Thymus (tissue), 11 donors: ENCODE results near the gene CACNA1B. TPM values are rescaled to one million over a fixed set of nuclear protein-coding genes. Genes with fewer than 3 reads are reported as not detected.

Experiments used
- DNase-seq, 9 donors: peaks; one replicate each; pipeline ENCODE4 v3.0.0-alpha.2; 2013; ENCODE audit warnings: low spot score in 9 of 9, low read depth in 6 of 9, missing footprints in 1 of 9
- H3K27ac ChIP-seq, 2 donors: one replicate each; pipeline ENCODE4 v1.5.1; 2013; ENCODE audit warnings: control low read depth in 1 of 2, low read depth in 1 of 2, low read length in 1 of 2, mild to moderate bottlenecking in 1 of 2, moderate library complexity in 1 of 2
- H3K27me3 ChIP-seq, 2 donors: one replicate each; pipeline ENCODE4 v1.5.1; 2013; ENCODE audit warnings: low read length in 1 of 2; ENCODE audit not compliant: control insufficient read depth in 2 of 2, insufficient read depth in 1 of 2
- H3K36me3 ChIP-seq, 2 donors: one replicate each; pipeline ENCODE4 v1.5.1; 2013; ENCODE audit warnings: low read length in 1 of 2, mild to moderate bottlenecking in 1 of 2, moderate library complexity in 1 of 2; ENCODE audit not compliant: control insufficient read depth in 2 of 2, insufficient read depth in 2 of 2
- H3K4me1 ChIP-seq, 2 donors: one replicate each; pipeline ENCODE4 v1.5.1; 2013; ENCODE audit warnings: low read length in 2 of 2; ENCODE audit not compliant: control insufficient read depth in 2 of 2, insufficient read depth in 2 of 2
- H3K4me3 ChIP-seq, 2 donors: one replicate each; pipeline ENCODE4 v1.5.1; 2013; ENCODE audit warnings: low read length in 2 of 2, control low read depth in 1 of 2, mild to moderate bottlenecking in 1 of 2
- H3K9me3 ChIP-seq, 2 donors: one replicate each; pipeline ENCODE4 v1.5.1; 2013; ENCODE audit warnings: low read length in 1 of 2, mild to moderate bottlenecking in 1 of 2; ENCODE audit not compliant: control insufficient read depth in 2 of 2, insufficient read depth in 1 of 2
- whole genome bisulfite sequencing: extraction: QIAGEN DNeasy Blood & Tissue Kit; methylation state at CpG from one replicate; pipeline ENCODE4 v1.1.7; 2013; 5-methylcytosine and 5-hydroxymethylcytosine counted together
- polyA plus RNA-seq: library from polyadenylated mRNA; stranded (reverse); fragments of 200-250 nt; gene quantifications from one replicate; pipeline ENCODE4 v1.2.3, GENCODE V29; 2013
- total RNA-seq: library from RNA; stranded (reverse); fragments of 120-200 nt; gene quantifications from one replicate; pipeline ENCODE4 v1.2.4, GENCODE V29; 2013
- donor health status: healthy.

The CACNA1B gene
- total and polyA plus RNA-seq, 2 donors = 0.11 to 1.1 TPM

- Histone ChIP-seq H3K4me3 (no peak overlapping the region), H3K27ac (no peak overlapping the region), H3K4me1 (no peaks in the 10 kb centered on the region), H3K27me3 (no peaks in the 10 kb centered on the region), H3K9me3 (peaks cover 0 to 1% of the 10 kb centered on the region in 2 donors), H3K36me3 (no peaks in the 10 kb centered on the region)
- DNase-seq = no peak
- 86% methylated on average over 9 of the region's 9 CpGs for WGBS
Observed at GRCh38 chr9:137924761-137925369, 47.3 kb downstream of the CACNA1B start.

- Histone ChIP-seq H3K4me1 (no peaks in the 10 kb centered on the region), H3K4me3 (no peak overlapping the region), H3K9me3 (peaks cover 4 to 12% of the 10 kb centered on the region in 2 donors), H3K27me3 (no peaks in the 10 kb centered on the region), H3K36me3 (no peaks in the 10 kb centered on the region), H3K27ac (no peak overlapping the region)
- 96% methylated on average over 5 of the region's 5 CpGs for WGBS
- no peak for DNase-seq
Observed at GRCh38 chr9:137943655-137944054, 66.1 kb downstream of the CACNA1B start.

GRCh38 chr9:137945581-137945980, 68.0 kb downstream of the CACNA1B start:
- H3K27me3 ChIP-seq = no peaks in the 10 kb centered on the region
- no peak overlapping the region for H3K4me3 ChIP-seq
- H3K27ac ChIP-seq = no peak overlapping the region
- peaks cover 5 to 17% of the 10 kb centered on the region in 2 donors for H3K9me3 ChIP-seq
- no peak for DNase-seq
- H3K4me1 ChIP-seq = no peaks in the 10 kb centered on the region
- H3K36me3 ChIP-seq = no peaks in the 10 kb centered on the region
- WGBS = 93% methylated on average over 4 of the region's 4 CpGs

- Histone ChIP-seq H3K27ac (no peak overlapping the region), H3K36me3 (no peaks in the 10 kb centered on the region), H3K27me3 (no peaks in the 10 kb centered on the region), H3K4me1 (no peaks in the 10 kb centered on the region), H3K4me3 (no peak overlapping the region), H3K9me3 (peaks cover 5 to 17% of the 10 kb centered on the region in 2 donors)
- WGBS = 87% methylated on average over 2 of the region's 2 CpGs
- DNase-seq = no peak
Observed at GRCh38 chr9:137946993-137947392, 69.4 kb downstream of the CACNA1B start.

GRCh38 chr9:137948642-137949041, 71.1 kb downstream of the CACNA1B start:
- Histone ChIP-seq H3K27ac (no peak overlapping the region), H3K9me3 (peaks cover 5 to 17% of the 10 kb centered on the region in 2 donors), H3K4me1 (no peaks in the 10 kb centered on the region), H3K4me3 (no peak overlapping the region), H3K27me3 (no peaks in the 10 kb centered on the region), H3K36me3 (no peaks in the 10 kb centered on the region)
- no peak for DNase-seq
- WGBS = 95% methylated on average over 2 of the region's 2 CpGs

- Histone ChIP-seq H3K36me3 (no peaks in the 10 kb centered on the region), H3K27me3 (no peaks in the 10 kb centered on the region), H3K4me1 (no peaks in the 10 kb centered on the region), H3K9me3 (peaks cover 5 to 17% of the 10 kb centered on the region in 2 donors), H3K4me3 (no peak overlapping the region), H3K27ac (no peak overlapping the region)
- WGBS = 98% methylated on average over 8 of the region's 8 CpGs
- DNase-seq = no peak
Observed at GRCh38 chr9:137949260-137949659, 71.7 kb downstream of the CACNA1B start.

GRCh38 chr9:137951107-137951506, 73.5 kb downstream of the CACNA1B start:
- DNase-seq = no peak
- WGBS = 87% methylated on average over 8 of the region's 8 CpGs
- Histone ChIP-seq H3K36me3 (no peaks in the 10 kb centered on the region), H3K4me1 (no peaks in the 10 kb centered on the region), H3K4me3 (no peak overlapping the region), H3K27me3 (no peaks in the 10 kb centered on the region), H3K27ac (no peak overlapping the region), H3K9me3 (peaks cover 2 to 7% of the 10 kb centered on the region in 2 donors)

- Histone ChIP-seq H3K4me1 (no peaks in the 10 kb centered on the region), H3K36me3 (no peaks in the 10 kb centered on the region), H3K9me3 (peaks cover 2 to 7% of the 10 kb centered on the region in 2 donors), H3K27me3 (no peaks in the 10 kb centered on the region), H3K27ac (no peak overlapping the region), H3K4me3 (no peak overlapping the region)
- no peak for DNase-seq
- WGBS = 89% methylated on average over 12 of the region's 12 CpGs
Observed at GRCh38 chr9:137951597-137952490, 74.3 kb downstream of the CACNA1B start.

- 94% methylated on average over 12 of the region's 12 CpGs for WGBS
- Histone ChIP-seq H3K4me3 (no peak overlapping the region), H3K9me3 (peaks cover 2 to 7% of the 10 kb centered on the region in 2 donors), H3K36me3 (no peaks in the 10 kb centered on the region), H3K27me3 (no peaks in the 10 kb centered on the region), H3K27ac (no peak overlapping the region), H3K4me1 (no peaks in the 10 kb centered on the region)
- no peak for DNase-seq
Observed at GRCh38 chr9:137952976-137953666, 75.5 kb downstream of the CACNA1B start.
